SKM-1 treated with dmso at 0.1 percent for 144 hours (cell line): Measurements from ENCODE around the gene CCDC196.

Experiments
- DNase-seq: peaks from one replicate; lab custom pipeline; 2025; ENCODE audit not compliant: unreplicated experiment; lab: John Stamatoyannopoulos, UW

The CCDC196 gene

DNA sequence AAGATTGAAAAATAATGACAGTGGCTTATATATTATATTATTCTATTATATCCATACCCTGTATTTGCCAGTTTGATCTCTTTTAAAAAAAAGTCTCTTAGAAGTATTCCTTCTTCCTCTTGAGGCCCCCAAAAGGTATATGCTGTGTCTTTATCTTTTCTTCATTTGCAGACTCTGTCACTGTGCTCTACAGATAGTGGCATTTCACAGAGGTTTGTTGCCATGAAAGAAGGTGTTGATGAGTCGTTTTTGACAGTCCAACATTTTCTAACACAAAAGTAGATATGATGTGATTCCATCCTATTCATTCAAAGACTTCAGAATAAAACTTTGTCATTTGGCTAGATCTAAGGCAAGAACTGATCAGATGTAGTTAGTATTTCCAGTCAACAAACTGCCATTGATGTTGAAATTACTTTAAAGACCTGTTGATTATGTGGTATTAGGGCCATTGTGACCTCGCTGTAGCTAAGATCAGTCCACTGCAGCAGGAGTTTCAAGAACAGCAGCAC, at the start of gene CCDC196:
TSS of gene CCDC196 (plus strand) at position 462 of the 512 bp plus-strand sequence. CDS start 132 bp downstream, outside the sequence.
- DNase-seq, result no peak

GRCh38 chr14:66440801-66441200, 45.4 kb upstream of the CCDC196 start:
- no peak for DNase-seq

GRCh38 chr14:66442953-66443571, 43.1 kb upstream of the CCDC196 start:
- no peak for DNase-seq

GRCh38 chr14:66443785-66444184, 42.4 kb upstream of the CCDC196 start:
- no peak for DNase-seq

DNA sequence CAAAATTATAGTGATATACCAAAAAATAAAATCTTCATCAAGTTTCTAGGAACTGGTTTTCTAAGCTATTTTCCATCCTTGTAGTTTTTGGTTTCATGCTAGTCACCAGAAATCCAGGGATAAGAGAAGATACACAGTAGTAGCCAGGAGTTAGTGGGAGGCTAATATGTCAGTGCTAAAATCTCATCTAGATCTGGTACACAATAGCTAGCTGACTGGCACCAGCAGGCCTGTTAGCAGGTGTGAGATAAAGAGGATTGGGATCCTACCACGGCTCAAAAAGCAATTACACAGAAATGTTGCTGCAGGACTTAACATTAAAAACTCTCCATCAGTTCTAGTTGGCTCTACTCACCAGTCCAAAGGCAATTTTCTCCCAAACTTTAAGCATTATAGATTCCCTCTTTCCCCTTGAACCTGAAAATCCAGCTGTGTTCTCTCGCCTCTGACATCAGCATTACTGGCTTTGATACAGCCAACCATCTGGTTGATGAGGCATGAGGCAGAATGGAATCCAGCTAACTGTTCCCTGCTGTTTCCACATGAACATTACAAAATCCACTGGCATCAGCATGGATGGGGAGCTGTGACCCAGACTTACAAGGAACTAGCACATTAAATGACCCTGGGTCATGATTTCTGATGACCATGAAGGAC, 41.8 kb upstream of the CCDC196 start:
- no peak for DNase-seq

- no peak for DNase-seq
These were observed 40.2 kb upstream of the CCDC196 start for GRCh38 chr14:66445936-66446335.

DNA sequence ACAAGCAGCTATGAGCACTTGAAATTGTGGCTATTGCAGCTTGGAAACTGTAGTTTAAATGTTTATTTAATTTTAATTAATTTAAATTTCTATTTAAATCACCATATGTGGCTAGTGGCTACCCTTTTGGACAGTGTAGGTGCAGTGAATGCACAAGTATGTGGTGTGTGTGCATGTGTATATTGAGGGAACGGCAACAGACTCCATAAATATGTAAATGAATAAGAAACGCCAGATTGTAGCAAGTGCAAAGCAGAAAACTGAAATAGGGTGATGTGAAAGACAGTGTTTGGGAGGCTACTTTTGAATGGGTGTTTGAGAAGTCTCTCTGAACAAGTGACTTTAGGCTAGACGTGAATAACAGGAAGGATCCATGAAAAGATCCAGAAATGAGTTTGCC, 32.7 kb upstream of the CCDC196 start:
- DNase-seq, result no peak

DNA sequence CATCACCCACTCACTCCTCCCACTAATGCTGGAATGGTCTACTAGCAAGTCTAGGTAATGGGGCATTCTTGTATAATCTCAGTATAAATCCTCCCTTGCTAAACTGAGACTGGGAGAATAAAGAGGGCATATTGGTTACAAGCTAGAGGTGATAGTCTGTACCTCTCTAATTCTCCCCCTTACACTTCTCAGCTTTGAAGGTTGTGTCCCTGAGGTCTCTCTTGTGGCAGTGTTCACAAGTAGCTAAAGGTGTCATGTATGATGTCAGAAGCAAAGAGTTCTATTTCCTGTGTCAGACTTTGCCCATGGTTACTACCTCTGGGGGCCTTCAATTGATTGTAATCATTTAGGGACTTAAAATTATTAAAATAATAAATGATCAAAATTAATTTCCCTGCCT, 26.6 kb upstream of the CCDC196 start:
- DNase-seq, result no peak

DNA sequence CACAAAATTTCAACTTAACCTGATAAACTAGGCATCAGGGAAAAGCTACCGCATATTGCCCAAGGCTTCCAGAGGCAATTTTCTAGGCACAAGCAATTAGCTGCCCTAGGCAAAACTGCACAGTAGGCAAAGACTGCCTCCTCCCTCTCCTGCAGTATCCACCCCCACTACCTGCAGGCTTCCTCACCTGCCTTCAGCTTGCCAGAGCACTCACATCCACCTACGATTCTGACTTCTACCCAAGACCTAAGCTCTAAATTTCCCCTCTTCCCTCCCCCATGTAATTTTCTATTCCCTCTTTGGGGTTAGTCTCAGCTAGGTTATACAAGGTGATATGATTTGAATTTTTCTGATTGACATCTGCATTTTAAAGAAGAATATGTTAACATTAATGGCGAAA, 21.9 kb upstream of the CCDC196 start:
- no peak for DNase-seq

DNA sequence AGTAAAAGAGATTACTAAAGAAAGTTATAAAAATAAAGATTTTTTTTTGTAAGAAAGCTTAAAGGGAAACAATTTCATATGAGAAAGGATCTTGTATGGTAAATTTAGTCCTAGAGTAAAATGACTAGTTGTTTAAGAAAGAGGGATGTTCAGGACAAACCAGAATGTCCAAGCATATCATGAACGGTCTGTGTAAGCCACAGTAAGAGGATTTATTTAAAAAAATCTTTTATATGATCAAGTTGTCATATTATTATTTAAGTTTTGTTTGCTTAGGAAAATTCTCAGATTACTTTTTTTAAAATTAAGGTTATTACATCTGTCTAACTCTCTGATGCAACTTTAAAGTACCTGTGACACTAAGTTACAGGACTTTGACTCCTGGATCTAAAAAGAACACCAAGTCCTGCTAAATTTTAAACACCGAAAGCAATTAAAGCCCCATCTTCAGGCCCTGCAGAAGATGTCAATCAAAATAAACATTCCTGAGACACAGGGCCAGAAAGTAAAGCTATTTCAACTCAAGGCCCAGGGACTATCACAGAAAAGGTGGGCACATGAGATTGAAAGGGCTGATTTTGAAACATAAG, 17.3 kb upstream of the CCDC196 start:
- no peak for DNase-seq

GRCh38 chr14:66471584-66471983, 14.6 kb upstream of the CCDC196 start:
- no peak for DNase-seq

DNA sequence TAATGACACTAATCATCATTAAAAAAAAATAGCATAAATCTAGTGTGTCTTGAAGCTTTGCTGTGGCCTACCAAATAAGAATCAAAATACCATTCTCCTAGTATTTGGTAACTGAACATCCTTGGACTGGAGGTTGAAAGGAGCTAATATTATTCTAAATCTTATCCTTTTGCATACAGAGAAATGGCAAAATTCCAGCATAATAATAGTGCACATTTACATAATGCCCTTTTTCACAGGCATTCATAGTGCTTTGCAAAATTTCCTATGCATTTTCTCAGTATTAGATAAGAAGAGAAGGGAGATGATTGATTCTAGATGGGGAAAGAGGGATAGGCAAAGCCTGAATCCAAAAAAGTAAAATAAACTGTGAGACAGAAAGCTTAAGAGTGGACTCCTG, 13.9 kb upstream of the CCDC196 start:
- DNase-seq, result no peak

DNA sequence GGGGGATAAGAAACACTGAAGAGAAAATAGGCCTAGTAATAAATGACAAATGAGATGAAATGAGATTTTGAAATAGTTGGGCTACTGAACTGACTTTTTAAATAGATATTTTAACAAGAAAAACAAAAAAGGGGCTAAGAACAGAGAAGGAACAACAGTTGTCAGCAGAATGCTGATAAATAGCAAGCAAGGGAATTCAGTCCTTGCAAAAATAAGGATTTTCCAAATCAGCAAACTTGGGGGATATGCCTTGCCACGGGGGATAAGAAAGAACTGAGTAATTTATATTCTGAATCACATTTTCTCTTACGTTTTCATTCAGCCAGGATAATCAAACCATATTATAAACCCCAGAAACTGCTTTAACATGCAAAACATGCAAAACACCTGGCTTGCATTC, 12.9 kb upstream of the CCDC196 start:
- DNase-seq, result no peak

- DNase-seq, result no peak
These were observed 9.2 kb upstream of the CCDC196 start for GRCh38 chr14:66476964-66477363.

DNA sequence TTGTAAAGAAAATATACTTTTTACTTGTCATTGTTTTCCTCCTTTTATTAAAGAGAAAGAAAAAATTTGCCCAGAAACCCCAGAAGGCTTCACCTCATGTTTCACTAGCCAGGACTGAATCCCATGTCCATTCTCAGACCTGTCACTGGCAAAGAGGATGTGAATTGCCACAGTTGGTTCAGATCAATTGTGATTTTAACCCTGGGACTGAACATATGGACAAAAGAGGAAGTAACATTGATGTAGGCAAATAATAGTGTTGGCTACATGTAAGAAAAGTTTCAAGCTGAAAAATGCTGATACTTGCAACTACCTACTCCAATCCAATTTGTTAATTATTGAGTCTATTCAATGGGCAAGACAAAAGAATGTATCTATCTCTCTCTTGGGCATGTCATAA, 8.6 kb upstream of the CCDC196 start:
- no peak for DNase-seq

DNA sequence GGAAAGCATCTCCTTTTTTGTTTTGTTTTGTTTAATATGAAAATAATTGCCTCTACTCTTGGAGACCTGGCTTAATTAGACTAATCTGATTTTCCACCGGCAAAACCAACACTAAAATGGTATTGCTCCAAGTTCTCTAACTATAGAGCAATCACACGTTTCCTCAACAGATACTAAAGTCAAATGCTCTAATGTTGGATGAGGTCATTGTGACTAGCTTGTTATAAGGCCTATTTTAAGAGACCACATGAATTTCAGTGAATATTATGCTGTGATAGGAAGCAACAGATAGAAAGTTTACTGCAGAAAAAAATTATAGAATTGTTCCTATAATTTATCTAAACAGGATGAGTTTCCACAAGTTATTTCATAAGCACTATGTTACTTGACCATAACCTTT, 3.3 kb upstream of the CCDC196 start:
- DNase-seq, result no peak

DNA sequence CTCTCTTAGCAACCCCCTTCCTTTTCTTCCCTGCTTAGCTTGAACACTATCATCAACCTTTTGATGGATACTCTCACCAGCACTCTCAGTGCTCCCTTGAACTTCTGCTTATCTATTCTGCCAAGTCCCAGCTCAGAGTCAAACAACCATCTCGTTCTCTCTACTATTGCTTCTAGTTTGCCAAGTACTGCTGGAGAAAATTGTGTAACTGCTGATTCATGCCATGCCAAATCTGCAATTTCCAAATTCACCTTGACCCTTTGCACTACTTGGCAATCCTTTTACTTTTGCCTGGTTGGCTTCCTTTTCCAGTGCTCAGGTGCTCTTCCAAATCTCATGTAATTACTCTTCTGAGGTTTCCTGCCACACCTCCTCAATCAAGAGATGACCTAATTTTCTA, 2.8 kb upstream of the CCDC196 start:
- DNase-seq, result no peak

- DNase-seq, result no peak
These were observed 1.1 kb upstream of the CCDC196 start for GRCh38 chr14:66485029-66485428.

- DNase-seq, result no peak
These were observed 993 bp downstream of the CCDC196 start for GRCh38 chr14:66487164-66487563.

DNA sequence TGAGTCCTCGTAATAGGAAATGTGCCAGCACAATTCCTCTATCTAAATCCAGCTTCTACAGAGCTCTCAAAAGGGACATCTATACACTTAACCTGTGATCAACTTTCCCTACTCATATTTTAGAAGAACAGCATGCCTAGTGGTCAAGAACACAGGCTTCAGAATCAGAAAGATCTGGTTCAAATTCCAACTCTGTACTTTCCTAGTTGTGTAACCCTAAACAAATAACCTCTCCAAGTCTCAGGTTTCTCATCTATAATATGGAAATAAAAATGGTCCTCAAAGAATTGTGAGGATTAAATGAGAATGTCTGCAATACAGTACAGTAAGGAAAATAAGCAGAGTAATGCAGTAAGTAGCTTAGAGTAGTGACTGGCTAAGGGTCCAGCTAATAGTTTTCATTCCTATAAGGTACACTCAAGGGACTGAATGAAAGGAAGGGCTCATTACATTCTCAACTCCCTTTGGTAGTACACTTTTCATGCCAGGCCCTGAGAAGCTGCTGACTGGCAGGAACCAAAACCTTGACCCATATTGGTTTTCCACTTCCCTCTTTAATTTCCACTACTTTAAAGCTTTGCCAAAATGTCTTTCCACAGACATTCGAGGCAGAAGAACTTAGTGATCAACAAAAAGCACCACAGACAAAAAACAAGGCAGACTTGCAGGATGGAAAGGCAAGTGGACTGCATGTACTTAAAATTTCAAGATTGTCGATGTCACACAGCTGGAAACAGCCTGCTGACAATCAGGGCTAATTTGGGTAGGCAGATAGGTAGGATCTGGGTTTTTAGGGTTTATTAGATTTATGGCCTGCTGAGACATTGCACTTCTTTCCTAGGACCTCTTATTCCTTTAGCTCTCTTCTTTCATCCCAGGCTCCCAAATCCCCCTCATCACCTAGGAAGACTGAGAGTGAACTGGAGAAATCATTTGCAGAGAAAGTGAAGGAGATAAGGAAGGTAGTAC, 4.3 kb downstream of the CCDC196 start:
- no peak for DNase-seq

DNA sequence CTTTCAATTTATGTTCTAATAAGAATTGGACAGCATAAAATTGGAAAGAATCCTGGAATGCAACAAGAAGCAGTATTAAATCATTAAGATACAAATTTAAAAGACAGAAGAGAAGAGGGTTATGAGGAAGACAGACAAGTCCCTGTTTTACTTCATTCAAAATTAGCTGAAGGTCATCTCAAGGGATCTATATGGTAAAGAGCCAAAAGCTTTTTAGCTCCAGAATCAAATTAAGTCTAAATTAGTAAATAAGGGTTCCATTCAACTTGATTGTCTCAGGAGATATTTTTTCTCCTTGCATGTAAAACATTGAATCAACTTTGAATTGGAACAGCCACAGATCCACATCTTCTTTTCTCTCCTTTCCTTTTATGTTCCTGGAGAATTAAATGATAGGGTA, 7.6 kb downstream of the CCDC196 start:
- DNase-seq, result no peak
